ENCODE data around the gene EDN2.

The EDN2 gene

DNA sequence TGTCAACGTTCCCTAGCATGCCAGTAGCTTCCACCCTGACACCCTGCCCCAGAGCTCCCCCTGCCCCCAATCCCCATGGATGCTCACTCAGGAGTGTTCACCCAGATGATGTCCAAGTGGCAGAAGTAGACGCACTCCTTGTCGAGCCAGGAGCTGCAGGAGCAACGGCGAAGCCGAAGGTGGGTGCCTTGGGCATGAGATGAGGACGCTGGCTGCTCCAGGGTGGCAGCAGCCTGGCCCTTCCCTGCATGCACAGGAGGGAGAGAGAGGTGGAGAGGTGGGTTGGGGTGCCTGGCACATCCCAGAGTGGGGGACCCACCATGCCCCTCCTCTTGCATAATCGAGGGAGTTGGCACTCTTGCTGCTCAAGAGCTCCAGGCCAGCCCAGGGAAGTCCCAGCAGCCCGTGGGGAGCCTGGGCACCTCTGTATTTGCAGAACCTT, 502 bp downstream of the EDN2 start:
- DNase-seq (ENCODE audit: low spot score) = no peak
- TF ChIP-seq, protein P1, sequence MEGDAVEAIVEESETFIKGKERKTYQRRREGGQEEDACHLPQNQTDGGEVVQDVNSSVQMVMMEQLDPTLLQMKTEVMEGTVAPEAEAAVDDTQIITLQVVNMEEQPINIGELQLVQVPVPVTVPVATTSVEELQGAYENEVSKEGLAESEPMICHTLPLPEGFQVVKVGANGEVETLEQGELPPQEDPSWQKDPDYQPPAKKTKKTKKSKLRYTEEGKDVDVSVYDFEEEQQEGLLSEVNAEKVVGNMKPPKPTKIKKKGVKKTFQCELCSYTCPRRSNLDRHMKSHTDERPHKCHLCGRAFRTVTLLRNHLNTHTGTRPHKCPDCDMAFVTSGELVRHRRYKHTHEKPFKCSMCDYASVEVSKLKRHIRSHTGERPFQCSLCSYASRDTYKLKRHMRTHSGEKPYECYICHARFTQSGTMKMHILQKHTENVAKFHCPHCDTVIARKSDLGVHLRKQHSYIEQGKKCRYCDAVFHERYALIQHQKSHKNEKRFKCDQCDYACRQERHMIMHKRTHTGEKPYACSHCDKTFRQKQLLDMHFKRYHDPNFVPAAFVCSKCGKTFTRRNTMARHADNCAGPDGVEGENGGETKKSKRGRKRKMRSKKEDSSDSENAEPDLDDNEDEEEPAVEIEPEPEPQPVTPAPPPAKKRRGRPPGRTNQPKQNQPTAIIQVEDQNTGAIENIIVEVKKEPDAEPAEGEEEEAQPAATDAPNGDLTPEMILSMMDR (IDR thresholded peaks at IDR 0.05) = no peak
- no peak overlapping the region for H3K27ac ChIP-seq
- H3K4me3 ChIP-seq = no peak overlapping the region

DNA sequence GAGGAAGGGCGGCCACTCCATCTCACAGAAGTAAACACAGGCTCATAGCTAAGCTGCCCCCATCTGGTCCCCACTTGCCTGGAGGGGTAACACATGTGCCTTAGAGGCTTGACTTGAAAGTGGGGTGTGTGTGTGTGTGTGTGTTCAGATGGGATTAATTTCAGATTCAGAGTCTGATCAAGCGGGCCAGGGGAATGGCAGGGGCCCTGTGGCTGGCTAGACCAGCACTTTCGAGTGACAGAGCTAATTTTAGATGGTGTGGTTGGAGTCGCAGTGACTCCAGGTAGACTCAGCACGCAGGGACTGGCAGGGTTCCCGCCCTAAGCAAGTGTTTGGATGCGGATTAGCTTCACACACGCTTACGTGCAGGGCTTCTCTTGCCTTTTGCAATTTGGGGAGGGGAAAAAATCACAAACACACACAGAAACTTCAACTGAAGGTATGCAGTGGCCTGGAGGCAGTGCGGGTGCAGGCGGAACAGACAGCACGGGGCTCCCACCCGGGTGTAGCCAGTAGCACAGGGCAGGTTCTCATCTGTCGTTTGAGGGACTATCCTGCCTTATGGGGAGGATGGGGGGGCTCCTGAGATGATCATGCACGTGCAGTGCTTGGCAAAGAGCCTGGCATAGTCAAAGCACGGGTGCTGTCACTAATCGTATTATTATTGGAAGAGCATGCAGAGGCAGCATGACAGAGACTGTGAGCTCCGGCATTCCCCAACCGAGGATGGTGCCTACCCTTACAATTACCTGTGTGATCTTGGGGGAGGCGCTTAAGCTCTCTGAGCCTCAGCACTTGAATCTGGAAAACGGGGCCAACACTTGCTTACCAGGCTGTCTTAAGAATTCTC, 1.3 kb downstream of the EDN2 start:
- Histone ChIP-seq H3K27ac (no peak overlapping the region), H3K4me3 (no peak overlapping the region)
- TF ChIP-seq, protein P1 (IDR thresholded peaks at IDR 0.05) = no peak
- no peak for DNase-seq (ENCODE audit: low spot score)

DNA sequence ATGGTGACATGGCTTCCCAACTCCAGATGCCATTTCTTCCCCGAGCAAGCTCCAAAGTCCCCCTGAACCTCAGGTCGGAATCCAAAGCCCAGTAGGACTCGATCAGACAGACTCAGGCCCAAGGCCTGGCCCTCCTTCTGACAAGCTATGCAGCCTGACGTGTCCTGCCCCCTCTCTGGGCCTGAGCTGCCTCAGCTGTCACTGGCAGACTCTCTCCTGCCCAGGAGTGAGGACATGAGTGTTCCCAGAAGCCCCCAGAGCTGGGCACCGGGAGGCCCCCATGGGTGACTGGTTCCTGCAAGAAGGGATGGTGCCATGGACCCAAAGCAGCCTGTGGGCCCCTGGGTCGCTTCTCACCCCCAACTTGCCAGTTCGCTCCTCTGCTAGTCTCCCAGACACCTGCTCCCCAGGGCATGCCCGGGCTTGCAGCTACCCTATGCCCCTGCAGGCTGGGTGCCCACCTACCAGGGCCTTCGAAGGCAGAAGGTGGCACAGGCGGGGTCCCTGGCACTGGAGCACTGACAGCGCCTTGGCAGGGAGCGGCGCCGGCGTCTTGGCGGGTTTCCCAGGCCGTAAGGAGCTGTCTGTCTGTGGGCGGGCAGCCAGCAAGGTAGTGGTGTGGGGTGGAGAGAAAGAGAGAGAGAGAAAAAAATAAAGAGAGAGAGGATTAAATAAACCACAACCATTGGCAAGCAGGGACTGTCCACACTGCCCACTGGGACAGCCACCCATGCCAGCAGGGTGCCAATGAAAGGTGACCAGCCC, 2.3 kb downstream of the EDN2 start:
- TF ChIP-seq, protein P1 (IDR thresholded peaks at IDR 0.05) = no peak
- Histone ChIP-seq H3K27ac (no peak overlapping the region), H3K4me3 (no peak overlapping the region)
- DNase-seq (ENCODE audit: low spot score) = no peak

DNA sequence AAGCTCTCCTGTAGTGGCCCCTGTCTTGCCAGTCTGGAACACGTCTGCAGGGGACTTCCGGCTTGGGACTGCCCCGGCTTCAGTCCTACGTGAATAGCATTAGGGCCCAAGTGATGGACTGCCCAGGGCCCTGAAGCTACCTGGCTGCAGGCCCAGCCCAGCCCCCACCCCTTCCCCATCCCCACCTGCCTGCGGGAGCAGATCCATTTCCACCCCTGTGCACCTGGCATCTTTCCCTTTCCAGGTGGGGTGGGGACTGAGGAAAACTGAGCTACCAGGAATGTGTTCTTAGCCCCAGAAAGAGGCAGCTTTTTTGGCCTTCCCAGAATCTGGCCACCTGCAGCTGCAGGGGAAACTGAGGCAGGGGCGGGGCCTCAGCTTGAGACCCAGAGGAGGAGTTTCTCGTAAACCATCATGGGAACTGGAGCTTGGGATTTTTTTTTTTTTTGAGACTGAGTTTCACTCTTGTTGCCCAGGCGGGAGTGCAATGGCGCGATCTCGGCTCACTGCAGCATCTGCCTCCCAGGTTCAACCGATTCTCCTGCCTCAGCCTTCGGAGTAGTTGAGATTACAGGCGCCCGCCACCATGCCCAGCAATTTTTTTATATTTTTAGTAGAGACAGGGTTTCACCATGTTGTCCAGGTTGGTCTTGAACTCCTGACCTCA, 3.2 kb downstream of the EDN2 start:
- H3K4me3 ChIP-seq = no peak overlapping the region
- TF ChIP-seq, protein P1 (IDR thresholded peaks at IDR 0.05) = no peak
- no peak for DNase-seq (ENCODE audit: low spot score)
- H3K27ac ChIP-seq = no peak overlapping the region

DNA sequence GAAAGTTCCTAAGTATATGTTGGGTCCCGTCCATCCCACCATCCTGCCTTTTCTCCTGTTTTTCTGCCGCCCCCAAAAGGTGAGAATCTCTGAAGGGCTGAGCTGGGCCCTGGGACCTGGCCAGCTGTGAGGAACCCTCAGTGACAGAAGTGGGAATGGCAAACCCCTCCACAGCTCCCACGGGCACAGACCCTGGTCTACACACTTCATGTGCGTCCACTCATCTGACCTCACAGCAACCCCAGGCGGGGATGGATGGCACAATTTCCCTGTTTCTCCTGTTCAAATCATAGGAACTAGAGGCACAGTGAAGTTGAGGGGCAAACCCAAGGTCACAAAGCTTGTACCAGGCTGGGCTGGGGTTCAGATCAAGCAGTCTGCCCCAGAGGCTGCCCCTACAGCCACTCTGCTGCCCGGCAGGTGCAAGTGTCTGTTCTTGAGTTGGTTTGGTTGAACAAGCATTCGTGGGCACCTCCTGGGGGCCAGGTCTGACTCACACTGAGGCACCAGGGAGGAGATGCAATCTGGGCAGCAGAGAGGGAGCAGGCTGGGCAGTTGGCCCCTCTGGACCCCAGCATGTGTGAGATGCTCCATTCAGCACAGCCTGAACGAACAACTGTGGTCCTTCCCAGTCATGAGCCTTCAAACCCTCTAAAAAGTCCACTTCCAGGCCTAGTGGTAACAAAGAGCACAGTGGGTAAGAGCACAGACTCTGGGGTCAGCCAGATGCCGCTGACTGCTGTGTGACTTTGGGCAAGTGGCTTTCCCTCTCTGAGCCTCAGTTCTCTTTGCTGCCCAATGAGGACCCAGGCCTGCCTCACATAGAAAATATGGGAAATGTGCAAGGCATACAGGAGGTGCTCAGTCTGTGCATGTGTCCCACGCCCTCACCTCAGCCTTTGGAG, 4.0 kb downstream of the EDN2 start:
- DNase-seq (ENCODE audit: low spot score) = no peak
- TF ChIP-seq, protein P1 (IDR thresholded peaks at IDR 0.05) = no peak
- H3K4me3 ChIP-seq = no peak overlapping the region
- no peak overlapping the region for H3K27ac ChIP-seq

DNA sequence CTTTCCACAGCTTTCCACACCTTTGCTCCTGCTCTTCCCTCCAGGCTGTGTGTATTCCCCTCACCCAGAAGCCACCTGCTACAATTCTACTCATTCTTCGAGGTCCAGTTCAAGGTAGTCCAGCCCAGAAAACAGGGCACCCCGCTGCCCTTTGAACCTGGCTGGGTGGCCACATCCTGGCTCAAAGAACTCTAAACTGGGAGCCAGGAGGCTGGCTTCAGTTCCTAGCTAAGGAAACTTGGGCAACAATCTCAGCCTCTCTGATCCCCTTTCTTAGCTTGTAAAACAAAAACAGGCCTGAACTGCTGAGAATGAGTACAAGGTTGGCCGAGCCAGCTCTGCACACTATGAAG, 4.7 kb downstream of the EDN2 start:
- Histone ChIP-seq H3K27ac (no peak overlapping the region), H3K4me3 (no peak overlapping the region)
- no peak for DNase-seq (ENCODE audit: low spot score)
- TF ChIP-seq, protein P1 (IDR thresholded peaks at IDR 0.05) = no peak

Data from coronary artery (tissue), 2 donors.